ENCODE data around the gene EXOC3L1. TPM values are rescaled to one million over a fixed set of nuclear protein-coding genes. Genes with fewer than 3 reads are reported as not detected.

Gene EXOC3L1
- total and polyA plus RNA-seq, 2 donors (not counting 1 experiment from before 2014, with no cell fraction given): 0.09 to 0.33 TPM

DNA sequence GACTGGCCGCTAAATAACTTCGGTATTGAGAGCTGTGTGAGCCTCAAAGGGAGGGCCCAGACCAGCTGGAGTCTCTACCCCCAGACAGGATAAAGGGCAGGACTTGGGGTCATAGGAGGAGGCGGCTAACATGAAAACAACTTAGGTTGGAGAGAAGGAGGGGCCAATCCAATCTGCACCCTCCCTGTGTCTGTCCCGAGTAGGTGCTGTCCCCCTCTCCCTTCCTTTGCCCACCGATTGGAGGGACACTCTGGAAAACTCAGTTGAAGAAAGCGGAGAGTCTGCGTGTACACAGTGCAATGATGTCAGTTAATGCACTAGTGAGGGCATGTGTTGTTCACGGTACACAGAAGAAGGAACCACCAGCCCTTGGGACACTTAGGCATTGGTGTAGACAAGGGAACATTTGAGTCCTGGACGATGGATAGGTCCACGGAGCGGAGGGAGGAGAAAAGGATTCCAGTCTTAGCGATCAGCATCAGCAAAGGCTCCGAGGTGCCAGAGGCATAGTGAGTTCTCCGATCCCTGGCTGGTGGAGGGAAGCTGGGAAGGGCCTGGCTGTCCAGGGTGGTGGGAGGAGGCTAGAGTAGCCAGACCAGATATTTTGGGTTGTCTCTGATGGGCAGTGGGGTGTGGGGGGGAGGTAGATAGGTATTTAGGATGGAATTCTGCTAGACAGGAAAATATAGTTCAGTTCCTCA is 18.8 kb downstream of the EXOC3L1 start:
- DNase-seq (ENCODE audit: low read depth in 2 of 2): peak; percentile 33 to 46
- TF ChIP-seq EZH2 (IDR thresholded peaks at IDR 0.05; ENCODE audit: low read length, missing control alignments): no peak
- no peak for TF ChIP-seq CTCF (conservative IDR thresholded peaks at IDR 0.05 in 1 of 2, IDR thresholded peaks at IDR 0.05 in 1 of 2; ENCODE audit: low read depth in 1 of 2, low read length in 2 of 2)
- Histone ChIP-seq H3K36me3 (ENCODE audit: control insufficient read depth, insufficient read depth, low read length) (peaks cover 2% of the 10 kb centered on the region), H3K79me2 (ENCODE audit: control insufficient read depth, insufficient read depth, low read length) (no peaks in the 10 kb centered on the region), H3K9ac (ENCODE audit: insufficient read depth, low read length) (peak overlapping the region; percentile 63), H3K27ac (ENCODE audit: insufficient read depth, low read length) (peak overlapping the region; percentile 76), H3K4me2 (ENCODE audit: extremely low read depth, insufficient read depth, low read length) (peak overlapping the region; percentile 73), H3K27me3 (ENCODE audit: control insufficient read depth, insufficient read depth, low read length) (no peaks in the 10 kb centered on the region), H3K9me3 (ENCODE audit: control insufficient read depth, insufficient read depth, low read depth, low read length) (no peaks in the 10 kb centered on the region), H3K4me3 (replicated peaks in 1 of 4; ENCODE audit: control extremely low read depth in 1 of 4, insufficient read depth in 1 of 4, low read depth in 3 of 4, low read length in 4 of 4) (peak overlapping the region; percentile 20 to 50 (median 43)), H4K20me1 (ENCODE audit: control insufficient read depth, extremely low read depth, insufficient read depth, low read length) (no peaks in the 10 kb centered on the region), H3K4me1 (ENCODE audit: control insufficient read depth, extremely low read depth, insufficient read depth, low read length) (peaks cover 15% of the 10 kb centered on the region), H2AFZ (ENCODE audit: low read length) (peak overlapping the region; percentile 13)

GRCh38 chr16:67170168-67170948 is 19.6 kb downstream of the EXOC3L1 start, which contains the start of gene NOL3:
TSS of gene NOL3 (plus strand) at chr16:67170538.
- Histone ChIP-seq H3K36me3 (ENCODE audit: control insufficient read depth, insufficient read depth, low read length) (peaks cover 2% of the 10 kb centered on the region), H3K9ac (ENCODE audit: insufficient read depth, low read length) (peak within 1 kb of the TSS; percentile 63), H3K4me1 (ENCODE audit: control insufficient read depth, extremely low read depth, insufficient read depth, low read length) (peaks cover 15% of the 10 kb centered on the region), H3K27me3 (ENCODE audit: control insufficient read depth, insufficient read depth, low read length) (no peaks in the 10 kb centered on the region), H2AFZ (ENCODE audit: low read length) (peak within 1 kb of the TSS; percentile 13), H3K27ac (ENCODE audit: insufficient read depth, low read length) (peak within 1 kb of the TSS; percentile 76), H3K4me2 (ENCODE audit: extremely low read depth, insufficient read depth, low read length) (peak within 1 kb of the TSS; percentile 80), H3K79me2 (ENCODE audit: control insufficient read depth, insufficient read depth, low read length) (no peaks in the 10 kb centered on the region), H3K9me3 (ENCODE audit: control insufficient read depth, insufficient read depth, low read depth, low read length) (no peaks in the 10 kb centered on the region), H4K20me1 (ENCODE audit: control insufficient read depth, extremely low read depth, insufficient read depth, low read length) (no peaks in the 10 kb centered on the region), H3K4me3 (replicated peaks in 1 of 4; ENCODE audit: control extremely low read depth in 1 of 4, insufficient read depth in 1 of 4, low read depth in 3 of 4, low read length in 4 of 4) (peak within 1 kb of the TSS; percentile 20 to 55 (median 43))
- peak; percentile 80 to 89 for DNase-seq (ENCODE audit: low read depth in 2 of 2)
- TF ChIP-seq EZH2 (IDR thresholded peaks at IDR 0.05; ENCODE audit: low read length, missing control alignments) (no peak), CTCF (conservative IDR thresholded peaks at IDR 0.05 in 1 of 2, IDR thresholded peaks at IDR 0.05 in 1 of 2; ENCODE audit: low read depth in 1 of 2, low read length in 2 of 2) (no peak)

GRCh38 chr16:67169642-67170167 is 20.2 kb downstream of the EXOC3L1 start:
- Histone ChIP-seq H3K4me1 (ENCODE audit: control insufficient read depth, extremely low read depth, insufficient read depth, low read length) (peaks cover 15% of the 10 kb centered on the region), H3K27ac (ENCODE audit: insufficient read depth, low read length) (peak overlapping the region; percentile 52), H2AFZ (ENCODE audit: low read length) (no peak overlapping the region), H3K4me3 (replicated peaks in 1 of 4; ENCODE audit: control extremely low read depth in 1 of 4, insufficient read depth in 1 of 4, low read depth in 3 of 4, low read length in 4 of 4) (peak overlapping the region in 3 of 4 experiments; percentile 16 to 55 (median 26)), H3K9ac (ENCODE audit: insufficient read depth, low read length) (peak overlapping the region; percentile 16), H3K4me2 (ENCODE audit: extremely low read depth, insufficient read depth, low read length) (peak overlapping the region; percentile 80), H3K36me3 (ENCODE audit: control insufficient read depth, insufficient read depth, low read length) (no peaks in the 10 kb centered on the region), H3K27me3 (ENCODE audit: control insufficient read depth, insufficient read depth, low read length) (no peaks in the 10 kb centered on the region), H3K79me2 (ENCODE audit: control insufficient read depth, insufficient read depth, low read length) (no peaks in the 10 kb centered on the region), H3K9me3 (ENCODE audit: control insufficient read depth, insufficient read depth, low read depth, low read length) (no peaks in the 10 kb centered on the region), H4K20me1 (ENCODE audit: control insufficient read depth, extremely low read depth, insufficient read depth, low read length) (no peaks in the 10 kb centered on the region)
- peak in 1 of 2 donors; percentile 17 for DNase-seq (ENCODE audit: low read depth in 2 of 2)
- TF ChIP-seq EZH2 (IDR thresholded peaks at IDR 0.05; ENCODE audit: low read length, missing control alignments) (no peak), CTCF (conservative IDR thresholded peaks at IDR 0.05 in 1 of 2, IDR thresholded peaks at IDR 0.05 in 1 of 2; ENCODE audit: low read depth in 1 of 2, low read length in 2 of 2) (peak; percentile 52 to 66)

Data from fibroblast of lung (primary cell).